NCI-H2029 (cell line): ENCODE measurements around the gene SLC25A18.
A peak's percentile ranks its signal among the peaks of the same experiment; 100 is the strongest.
"Not testable (repeated sequence)": the region's sequence is repeated elsewhere in the genome, so short reads cannot be mapped to it uniquely, and the experiment has no call there.

ENCODE experiments used
- DNase-seq: peaks from one replicate; lab custom pipeline; 2025; lab: John Stamatoyannopoulos, UW

SLC25A18 gene

GRCh38 chr22:17562906-17563870, at the start of gene SLC25A18:
TSS of gene SLC25A18 (plus strand) at chr22:17563498. CDS start at chr22:17579945, 16,447 bp downstream.
- DNase-seq = no peak

GRCh38 chr22:17513612-17514011, 49.7 kb upstream of the SLC25A18 start:
- no peak for DNase-seq

- DNase-seq = no peak
Measured at GRCh38 chr22:17514084-17514483, 49.2 kb upstream of the SLC25A18 start.

GRCh38 chr22:17518406-17518805, 44.9 kb upstream of the SLC25A18 start:
- DNase-seq = no peak

- DNase-seq = not testable (repeated sequence)
Measured at GRCh38 chr22:17521971-17522370, 41.3 kb upstream of the SLC25A18 start.

GRCh38 chr22:17523925-17524324, 39.4 kb upstream of the SLC25A18 start:
- DNase-seq = no peak

GRCh38 chr22:17536269-17536668, 27.0 kb upstream of the SLC25A18 start:
- no peak for DNase-seq

- no peak for DNase-seq
Measured at GRCh38 chr22:17537155-17537554, 26.1 kb upstream of the SLC25A18 start.

- DNase-seq = no peak
Measured at GRCh38 chr22:17540481-17540880, 22.8 kb upstream of the SLC25A18 start.

- DNase-seq = no peak
Measured at GRCh38 chr22:17541476-17541875, 21.8 kb upstream of the SLC25A18 start.

- DNase-seq = no peak
Measured at GRCh38 chr22:17542452-17542851, 20.8 kb upstream of the SLC25A18 start.

- DNase-seq = no peak
Measured at GRCh38 chr22:17548010-17548755, 15.1 kb upstream of the SLC25A18 start.

GRCh38 chr22:17548756-17549035, 14.6 kb upstream of the SLC25A18 start:
- no peak for DNase-seq

- no peak for DNase-seq
Measured at GRCh38 chr22:17549183-17549582, 14.1 kb upstream of the SLC25A18 start.

- DNase-seq = no peak
Measured at GRCh38 chr22:17549655-17550054, 13.6 kb upstream of the SLC25A18 start.

GRCh38 chr22:17552737-17553136, 10.6 kb upstream of the SLC25A18 start:
- DNase-seq = no peak

- DNase-seq = no peak
Measured at GRCh38 chr22:17554814-17555213, 8.5 kb upstream of the SLC25A18 start.

- DNase-seq = no peak
Measured at GRCh38 chr22:17559188-17559587, 4.1 kb upstream of the SLC25A18 start.

GRCh38 chr22:17563936-17564391, 666 bp downstream of the SLC25A18 start:
- DNase-seq = no peak

GRCh38 chr22:17566016-17566687, 2.9 kb downstream of the SLC25A18 start:
- not testable (repeated sequence) for DNase-seq

GRCh38 chr22:17566776-17567175, 3.5 kb downstream of the SLC25A18 start:
- no peak for DNase-seq

- DNase-seq = peak; percentile 16
Measured at GRCh38 chr22:17569971-17570511, 6.7 kb downstream of the SLC25A18 start.
